ENCODE measurements around the gene PIBF1.
A peak's percentile ranks its signal among the peaks of the same experiment; 100 is the strongest.
"Not testable (repeated sequence)": the region's sequence is repeated elsewhere in the genome, so short reads cannot be mapped to it uniquely, and the experiment has no call there.

The PIBF1 gene, protein sequence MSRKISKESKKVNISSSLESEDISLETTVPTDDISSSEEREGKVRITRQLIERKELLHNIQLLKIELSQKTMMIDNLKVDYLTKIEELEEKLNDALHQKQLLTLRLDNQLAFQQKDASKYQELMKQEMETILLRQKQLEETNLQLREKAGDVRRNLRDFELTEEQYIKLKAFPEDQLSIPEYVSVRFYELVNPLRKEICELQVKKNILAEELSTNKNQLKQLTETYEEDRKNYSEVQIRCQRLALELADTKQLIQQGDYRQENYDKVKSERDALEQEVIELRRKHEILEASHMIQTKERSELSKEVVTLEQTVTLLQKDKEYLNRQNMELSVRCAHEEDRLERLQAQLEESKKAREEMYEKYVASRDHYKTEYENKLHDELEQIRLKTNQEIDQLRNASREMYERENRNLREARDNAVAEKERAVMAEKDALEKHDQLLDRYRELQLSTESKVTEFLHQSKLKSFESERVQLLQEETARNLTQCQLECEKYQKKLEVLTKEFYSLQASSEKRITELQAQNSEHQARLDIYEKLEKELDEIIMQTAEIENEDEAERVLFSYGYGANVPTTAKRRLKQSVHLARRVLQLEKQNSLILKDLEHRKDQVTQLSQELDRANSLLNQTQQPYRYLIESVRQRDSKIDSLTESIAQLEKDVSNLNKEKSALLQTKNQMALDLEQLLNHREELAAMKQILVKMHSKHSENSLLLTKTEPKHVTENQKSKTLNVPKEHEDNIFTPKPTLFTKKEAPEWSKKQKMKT

DNA sequence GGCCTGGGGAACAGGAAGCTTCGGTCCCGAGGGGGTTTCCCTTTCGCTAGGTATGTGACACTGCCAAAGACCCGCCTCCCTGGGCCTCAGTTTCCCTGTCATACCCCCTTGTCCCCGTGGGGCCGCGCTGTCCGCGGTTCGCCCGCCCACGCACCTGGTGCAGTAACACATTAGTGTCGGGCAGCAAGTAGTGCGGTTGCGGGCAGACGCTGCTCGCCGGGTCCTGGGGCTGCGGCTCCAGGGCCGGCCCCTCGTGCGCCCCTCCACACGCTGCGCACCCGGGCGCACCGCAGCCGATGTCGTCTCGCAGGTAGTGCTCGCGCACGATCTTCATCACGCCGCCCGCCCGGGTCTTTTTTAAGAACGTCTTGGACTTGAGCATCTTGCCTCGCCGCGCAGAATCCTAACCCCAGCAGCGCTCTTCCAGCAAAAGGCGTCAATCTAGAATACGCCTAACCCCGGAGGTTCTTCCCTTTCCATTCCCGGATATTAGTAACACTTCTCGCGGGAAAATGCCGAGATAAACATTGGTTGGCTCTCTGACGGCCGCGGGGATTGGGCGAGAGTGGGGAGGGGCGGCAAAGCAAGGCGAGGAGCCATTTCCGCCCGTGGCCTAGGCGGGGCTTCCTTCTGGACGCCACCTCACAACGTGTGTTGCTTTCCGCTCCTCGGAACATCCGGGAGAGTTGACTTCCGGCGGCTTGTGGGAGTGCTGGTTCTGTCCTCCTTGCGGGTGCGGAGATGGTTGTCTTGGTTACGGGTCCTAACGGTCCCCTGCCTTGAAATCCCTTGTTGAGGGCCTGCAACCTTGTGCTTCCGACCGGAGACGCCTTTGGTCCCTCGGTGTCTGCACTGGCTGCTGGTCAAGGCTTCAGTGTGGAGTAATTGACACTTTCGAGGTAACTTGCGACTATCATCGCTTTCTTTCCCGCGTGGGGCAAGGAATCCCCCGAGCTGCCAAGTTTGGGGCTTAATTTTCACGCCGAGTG lies at the start of gene PIBF1, which contains the start of gene DIS3:
Gene PIBF1, plus strand, starts transcription at position 683 of the 989 bp plus-strand sequence. CDS start 1,337 bp downstream, outside the sequence.
Gene DIS3, minus strand, starts transcription at position 450 of the 989 bp plus-strand sequence. Its CDS starts 68 bp downstream, at position 382.
- peak; percentile 94 for DNase-seq (ENCODE audit: low spot score)

DNA sequence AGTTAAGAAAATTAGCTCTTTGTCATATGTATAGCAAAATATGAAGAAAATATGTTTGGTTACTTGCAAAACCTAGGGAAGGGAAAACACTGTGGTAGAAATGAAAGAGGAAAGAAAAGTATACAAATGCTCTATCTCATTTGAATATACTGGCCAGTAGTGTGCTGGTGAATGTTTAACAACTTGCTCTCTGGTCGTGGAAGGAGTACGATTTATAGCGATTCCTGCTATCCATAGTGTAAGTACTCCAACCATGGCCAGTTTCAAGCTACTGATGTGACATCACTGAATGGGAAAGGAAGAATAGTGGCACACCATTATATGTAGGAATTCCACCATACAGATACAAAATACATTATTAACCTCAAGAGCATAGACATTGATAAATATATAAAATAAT lies 44.9 kb upstream of the PIBF1 start:
- no peak for DNase-seq (ENCODE audit: low spot score)

DNA sequence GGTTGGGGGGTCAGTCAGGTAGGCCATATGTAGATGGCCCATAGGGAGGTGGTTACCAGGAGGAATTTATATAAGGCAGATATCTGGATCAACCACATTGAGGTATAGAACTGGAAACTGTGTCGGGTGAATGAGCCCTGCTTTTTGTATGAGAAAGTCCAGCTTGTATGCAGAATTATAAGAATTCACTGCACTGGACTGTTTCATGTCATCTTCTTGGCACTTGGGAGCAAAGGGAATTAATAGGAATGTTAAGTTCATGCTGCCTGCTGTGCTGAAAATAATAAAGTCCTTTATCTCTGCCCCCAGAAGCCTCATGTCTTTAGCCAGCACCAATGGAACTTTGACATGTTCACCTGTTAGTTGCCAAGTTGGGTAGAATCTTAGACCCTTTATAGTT lies 41.9 kb upstream of the PIBF1 start:
- no peak for DNase-seq (ENCODE audit: low spot score)

DNA sequence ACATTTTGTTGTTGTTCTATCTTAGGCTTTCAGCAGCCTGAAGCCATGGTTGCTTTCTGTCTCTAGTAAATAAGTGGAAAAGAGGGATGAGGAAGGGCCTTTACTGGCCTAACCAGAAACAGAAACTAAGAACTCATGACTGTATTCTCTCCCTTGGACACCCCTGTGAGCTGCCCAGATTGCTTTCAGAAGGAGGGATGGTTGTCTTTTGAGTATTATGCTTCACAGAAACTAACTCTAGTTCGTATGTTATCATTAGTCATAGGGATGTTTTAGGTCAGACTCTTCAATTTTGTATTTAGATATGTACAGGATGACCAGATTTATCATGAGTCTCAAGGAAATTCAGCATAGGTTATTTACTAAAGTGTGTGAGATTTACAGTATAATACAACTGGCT lies 36.7 kb upstream of the PIBF1 start:
- DNase-seq (ENCODE audit: low spot score), result no peak

DNA sequence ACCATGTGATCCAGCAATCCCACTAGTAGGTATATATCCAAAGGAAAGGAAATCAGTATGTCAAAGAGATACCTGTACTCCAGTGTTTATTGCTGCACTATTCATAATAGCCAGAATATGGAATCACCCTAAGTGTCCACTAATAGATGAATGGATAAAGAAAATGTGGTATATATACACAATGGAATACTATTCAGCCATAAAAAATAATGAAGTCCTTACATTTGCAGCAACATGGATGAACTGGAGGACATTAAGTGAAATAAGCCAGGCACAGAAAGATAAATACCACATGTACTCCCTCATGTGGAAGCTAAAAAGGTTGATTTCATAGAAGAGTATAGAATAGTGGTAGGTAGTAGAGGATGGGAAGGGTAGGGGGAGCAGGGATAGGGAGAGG lies 30.7 kb upstream of the PIBF1 start:
- DNase-seq (ENCODE audit: low spot score), result no peak

DNA sequence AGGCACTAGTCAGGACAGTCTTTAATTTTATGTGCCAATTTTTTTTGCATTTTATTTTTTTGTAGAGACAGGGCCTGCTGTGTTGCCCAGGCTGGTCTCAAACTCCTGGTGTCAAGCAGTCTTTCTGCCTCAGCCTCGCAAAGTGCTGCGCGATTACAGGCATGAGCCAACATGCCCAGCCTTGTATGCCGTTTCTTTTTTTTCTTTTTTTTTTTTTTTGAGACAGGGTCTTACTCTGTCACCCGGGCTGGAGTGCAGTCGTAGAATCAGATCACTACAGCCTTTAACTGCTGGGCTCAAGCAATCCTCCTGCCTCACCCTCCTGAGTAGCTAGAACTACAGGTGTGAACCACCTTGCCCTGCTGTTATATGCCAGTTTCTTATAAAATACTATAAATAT lies 27.8 kb upstream of the PIBF1 start:
- no peak for DNase-seq (ENCODE audit: low spot score)

DNA sequence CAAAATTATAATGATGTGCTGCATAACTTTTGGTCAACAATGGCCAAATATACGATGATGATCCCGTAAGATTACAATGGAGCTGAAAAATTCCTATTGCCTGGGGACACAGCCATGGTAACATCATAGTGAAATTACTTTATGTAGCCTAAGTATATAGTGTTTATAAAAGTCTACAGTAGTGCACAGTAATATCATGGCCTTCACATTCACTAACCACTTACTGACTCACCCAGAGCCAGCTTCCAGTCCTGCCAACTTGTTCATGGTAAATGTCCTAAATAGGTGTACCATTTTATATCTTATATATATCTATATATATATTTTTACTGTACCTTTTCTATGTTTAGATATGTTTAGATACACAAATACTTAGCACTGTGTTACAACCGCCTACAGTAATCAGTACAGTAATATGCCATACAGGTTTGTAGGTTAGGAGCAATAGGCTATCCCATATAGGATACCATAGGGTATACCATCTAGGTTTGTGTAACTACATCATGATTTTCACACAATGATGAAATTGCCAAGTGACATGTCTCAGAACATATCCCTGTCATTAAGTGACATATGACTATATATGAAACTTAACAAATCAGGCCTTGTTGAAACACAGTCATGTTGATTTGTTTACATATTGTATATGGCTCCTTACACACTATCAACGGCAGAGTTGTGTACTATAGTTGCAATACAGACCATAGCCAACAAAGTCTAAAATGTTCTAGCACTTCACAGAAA lies 24.0 kb upstream of the PIBF1 start:
- DNase-seq (ENCODE audit: low spot score), result no peak

DNA sequence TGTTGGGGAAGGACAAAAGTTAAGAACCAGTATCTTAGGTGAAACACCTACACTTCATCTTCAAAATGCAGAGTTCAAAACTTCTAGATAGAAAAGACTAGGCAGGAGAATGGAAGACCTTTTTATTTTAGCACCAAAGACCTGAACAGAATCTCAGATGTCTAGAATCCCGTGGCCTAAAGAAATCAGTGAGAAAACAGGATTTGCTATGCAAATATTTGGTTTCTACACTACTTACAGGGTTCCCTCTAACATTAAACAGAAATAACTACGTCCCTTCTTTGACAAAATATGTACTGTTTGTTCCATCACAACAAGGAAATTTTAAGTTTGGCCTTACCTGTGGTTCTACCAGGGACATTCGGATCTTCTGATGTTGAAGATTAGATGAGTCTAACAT lies 21.7 kb upstream of the PIBF1 start:
- DNase-seq (ENCODE audit: low spot score), result no peak

DNA sequence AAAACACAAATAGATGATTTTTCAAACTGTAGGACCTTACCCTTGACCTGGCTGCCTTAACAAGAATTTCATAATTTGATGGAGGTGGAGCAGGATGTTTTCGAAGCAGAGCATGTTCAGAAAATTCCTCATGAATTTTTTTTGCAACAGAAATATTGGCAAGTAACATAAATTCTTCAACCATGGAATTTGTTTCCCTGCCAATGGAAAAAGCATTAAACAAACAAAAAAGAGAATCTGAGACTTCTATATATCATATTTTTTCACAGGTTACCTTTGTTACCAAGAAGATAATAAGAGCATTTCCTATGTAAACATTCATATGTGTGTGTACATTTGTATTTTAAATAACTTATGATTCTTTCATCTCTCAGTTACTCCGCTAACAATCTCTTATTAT lies 18.5 kb upstream of the PIBF1 start:
- no peak for DNase-seq (ENCODE audit: low spot score)

DNA sequence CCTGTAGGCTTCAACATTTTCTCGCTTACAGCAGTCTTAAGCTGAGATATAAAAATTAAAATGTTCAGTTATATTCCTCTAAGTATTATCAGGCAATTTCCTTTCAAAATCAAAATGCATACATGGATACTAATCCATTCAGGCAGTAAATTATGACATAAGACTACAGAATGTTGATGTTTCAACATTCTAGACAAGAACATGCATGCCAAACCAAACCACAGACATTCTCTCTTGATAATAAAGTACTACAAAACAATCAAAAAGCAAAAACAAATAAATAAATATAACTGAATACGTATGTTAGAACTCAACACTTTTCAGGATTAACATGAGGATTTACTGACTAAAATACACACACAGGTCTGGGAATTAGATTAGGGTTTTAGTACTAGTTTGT lies 7.9 kb upstream of the PIBF1 start:
- no peak for DNase-seq (ENCODE audit: low spot score)

DNA sequence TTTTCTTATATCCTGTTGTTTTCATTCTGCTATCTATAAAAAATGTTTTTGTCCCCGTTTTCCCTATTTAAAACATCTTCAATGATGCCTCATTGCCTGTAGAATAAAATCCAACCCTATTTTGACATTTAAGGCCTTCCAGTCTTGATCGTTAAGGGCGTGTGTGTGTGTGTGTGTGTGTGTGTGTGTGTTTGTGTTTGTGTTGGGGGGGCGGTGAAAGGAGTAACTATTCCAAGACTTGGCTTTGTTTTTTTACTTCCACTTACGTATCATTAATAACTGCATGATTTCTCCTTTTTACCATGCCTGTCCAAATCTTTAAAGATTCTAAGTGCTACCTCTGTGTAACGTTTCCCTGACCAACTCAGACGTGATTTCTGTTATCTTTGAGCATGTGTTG lies 784 bp downstream of the PIBF1 start:
- DNase-seq (ENCODE audit: low spot score), result no peak

DNA sequence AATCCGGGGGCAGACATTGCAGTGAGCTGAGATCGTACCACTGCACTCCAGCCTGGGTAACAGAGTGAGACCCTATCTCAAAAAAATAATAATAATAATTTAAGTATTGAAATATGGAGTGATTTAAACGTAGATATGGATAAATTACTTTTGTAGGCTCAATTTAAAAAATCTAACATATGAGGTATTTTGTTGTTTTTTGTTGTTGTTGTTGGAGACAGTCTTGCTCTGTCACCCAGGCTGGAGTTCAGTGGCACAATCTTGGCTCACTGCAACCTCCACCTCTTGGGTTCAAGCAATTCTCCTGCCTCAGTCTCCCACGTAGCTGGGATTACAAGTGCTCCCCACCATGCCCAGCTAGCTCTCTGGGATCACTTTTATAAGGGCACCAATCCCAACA lies 2.7 kb downstream of the PIBF1 start:
- DNase-seq (ENCODE audit: low spot score), result not testable (repeated sequence)

DNA sequence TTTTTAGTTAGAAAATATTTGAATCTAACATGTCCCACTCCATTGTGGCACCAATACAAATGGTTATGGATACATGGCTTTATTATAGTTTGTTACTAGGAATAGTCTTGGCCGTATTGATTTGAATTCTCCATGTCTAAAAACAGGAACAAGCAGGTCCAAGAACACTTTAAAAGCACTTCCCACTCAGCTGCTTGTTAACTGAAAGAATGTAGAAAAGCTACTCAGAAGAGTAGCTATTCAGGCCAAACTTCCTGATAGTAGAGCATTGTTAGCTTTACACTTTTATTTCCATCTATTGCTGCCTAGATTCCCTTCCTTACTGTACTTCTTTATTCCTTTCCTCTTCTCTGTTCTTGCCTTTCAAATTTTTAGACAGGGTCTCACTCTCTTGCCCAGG lies 6.9 kb downstream of the PIBF1 start:
- DNase-seq (ENCODE audit: low spot score), result no peak

DNA sequence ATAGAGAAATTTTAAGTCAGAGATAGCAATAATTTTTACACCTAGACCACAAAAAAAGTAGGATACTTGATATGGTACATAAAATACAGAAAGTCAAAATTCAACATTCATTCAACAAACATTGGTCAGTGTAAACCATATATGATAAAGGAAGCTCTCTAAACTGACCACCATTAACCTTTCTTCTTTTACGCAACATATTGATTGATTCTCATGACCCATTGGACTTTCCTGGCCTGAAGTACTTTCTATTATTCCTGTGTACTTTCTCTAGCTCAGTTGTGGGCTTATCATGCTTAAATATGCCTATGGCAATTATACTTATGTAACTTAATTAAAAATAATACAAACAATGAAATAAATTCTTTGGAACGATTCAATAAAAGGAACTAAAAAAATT lies 10.7 kb downstream of the PIBF1 start:
- no peak for DNase-seq (ENCODE audit: low spot score)

DNA sequence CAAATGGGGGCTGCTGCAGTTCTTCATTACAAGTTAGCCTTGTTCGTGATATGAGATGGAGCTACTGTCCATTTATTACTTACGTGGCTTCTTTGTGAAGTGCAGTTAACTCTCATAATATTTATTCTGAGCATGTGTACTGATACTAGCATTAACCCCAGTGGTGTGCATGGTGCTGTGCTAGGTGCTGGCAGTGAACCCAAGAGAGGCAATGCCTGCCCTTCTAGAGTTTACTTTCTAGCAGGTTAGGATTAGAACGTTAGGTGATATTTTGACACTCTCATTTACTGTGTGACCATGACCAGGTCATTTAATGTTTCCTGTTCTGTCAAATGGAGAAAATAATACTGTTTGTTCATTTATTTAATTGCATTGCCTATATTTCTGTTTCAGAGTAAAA lies 16.9 kb downstream of the PIBF1 start:
- DNase-seq (ENCODE audit: low spot score), result no peak

DNA sequence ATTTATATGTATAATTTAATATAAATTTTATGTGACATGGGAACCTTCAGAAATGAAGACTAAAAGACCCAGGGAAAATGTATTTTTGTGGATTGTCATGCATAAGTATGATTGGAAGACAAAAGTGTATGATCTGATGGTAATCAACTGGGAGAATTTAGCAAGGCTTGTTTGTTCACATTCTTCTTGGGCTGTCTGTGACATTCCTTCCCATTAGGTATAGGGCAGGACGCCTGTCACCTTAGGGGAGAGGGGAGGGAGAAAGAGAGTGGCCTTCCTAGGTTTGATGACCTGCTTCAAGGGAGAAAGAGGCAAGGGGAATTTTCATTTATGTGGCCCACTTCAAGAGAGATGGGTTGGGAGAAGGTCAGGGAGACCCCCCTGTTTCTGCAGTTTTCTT lies 22.4 kb downstream of the PIBF1 start:
- DNase-seq (ENCODE audit: low spot score), result no peak

DNA sequence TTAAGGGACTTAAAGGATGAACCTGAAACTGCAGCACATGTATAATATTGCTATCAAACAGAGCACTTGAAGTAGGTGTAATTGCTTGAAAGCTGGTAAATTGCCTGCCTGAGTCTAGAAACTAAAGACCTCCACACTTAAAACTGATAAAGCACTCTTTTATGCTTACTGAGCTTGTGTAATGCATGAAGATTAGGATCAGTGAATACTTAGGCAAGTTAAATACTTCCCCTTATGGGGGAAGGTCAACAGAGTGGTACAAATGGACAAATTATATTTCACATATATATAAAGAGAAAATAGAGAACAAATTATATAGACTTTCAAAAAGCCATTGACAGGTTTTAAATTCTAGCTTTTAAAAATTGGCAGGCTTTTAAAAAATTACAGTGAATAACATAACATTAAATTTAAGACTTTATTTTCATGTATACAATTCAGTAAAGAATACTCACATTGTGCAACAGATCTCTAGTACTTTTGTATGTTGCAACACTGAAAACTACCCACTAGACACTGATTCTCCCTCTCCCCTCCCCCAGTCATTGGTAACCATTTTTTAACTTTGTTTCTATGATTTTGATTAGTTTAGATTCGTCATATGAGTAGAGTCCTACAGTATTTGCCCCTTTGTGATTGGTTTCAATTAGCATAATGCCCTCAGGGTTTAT lies 23.9 kb downstream of the PIBF1 start:
- DNase-seq (ENCODE audit: low spot score), result no peak

DNA sequence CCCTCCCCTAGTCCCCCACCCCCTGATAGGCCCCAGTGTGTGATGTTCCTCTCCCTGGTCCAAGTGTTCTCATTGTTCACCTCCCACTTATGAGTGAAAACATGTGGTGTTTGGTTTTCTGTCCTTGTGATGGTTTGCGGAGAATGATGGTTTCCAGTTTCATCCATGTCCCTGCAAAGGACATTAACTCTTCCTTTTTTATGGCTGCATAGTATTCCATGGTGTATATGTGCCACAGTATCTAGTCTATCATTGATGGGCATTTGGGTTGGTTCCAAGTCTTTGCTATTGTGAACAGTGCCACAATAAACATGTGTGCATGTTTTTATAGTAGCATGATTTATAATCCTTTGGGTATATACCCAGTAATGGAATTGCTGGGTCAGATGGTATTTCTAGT lies 24.6 kb downstream of the PIBF1 start:
- not testable (repeated sequence) for DNase-seq (ENCODE audit: low spot score)

DNA sequence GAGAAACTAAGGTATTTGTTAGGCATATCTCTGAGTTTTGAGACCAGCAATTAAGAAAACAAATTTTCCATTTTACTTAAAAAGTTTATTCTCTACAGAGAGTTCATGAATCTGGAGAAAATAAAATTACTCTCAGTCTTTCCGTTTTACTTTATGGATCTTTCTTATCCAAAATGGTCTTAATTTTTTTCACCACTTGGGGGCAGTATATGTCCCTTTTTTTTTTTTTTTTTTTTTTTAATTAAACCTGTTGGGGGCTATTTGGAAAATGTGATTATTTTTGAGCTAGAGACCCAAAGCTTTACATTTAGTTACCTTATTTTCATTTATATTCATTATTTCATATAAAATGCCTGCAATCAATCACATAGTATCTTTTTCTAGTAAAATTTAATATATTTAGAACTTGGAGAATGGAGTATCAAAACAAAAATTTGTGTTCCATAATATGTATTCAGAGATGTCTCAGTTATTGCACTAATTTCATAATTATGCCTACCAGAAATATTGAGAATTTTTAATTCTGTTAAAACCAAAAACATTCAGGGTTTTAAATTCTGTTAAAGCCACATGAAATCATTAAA lies 27.1 kb downstream of the PIBF1 start:
- peak; percentile 7 for DNase-seq (ENCODE audit: low spot score)

DNA sequence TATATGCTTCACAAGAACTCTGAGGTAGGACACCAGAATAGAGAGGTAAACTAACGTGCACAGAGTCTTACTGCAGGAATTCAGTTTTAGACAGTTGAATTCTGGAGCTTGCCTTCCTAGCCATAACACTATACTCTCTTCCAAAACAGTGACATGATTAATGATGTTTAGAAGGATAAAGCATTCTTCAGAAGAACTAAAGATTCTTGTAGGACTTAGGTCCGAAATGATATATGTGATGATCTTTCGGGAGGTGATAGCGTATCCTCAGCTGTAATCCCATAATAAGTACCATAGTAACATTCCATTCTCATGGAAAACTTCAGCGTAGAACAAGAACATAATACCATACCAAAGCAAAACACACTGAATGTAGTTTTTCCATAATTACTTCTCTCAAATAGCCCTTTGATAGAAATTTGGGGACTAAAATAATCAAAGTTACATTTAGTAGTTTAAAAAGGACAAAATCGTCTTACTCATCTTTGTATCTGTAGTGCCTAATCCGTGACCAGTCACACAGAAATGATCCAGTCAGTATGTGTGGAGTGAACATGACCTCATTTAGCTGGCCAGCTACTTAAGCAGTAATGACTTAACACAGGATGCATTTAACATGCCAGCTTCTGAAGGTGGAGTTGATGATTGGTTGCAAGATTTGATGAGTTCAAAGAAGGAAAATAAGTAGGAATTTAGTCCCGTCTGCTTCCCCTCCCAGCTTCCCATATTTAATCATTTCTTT lies 38.4 kb downstream of the PIBF1 start:
- DNase-seq (ENCODE audit: low spot score), result no peak
